Vagina (tissue), 2 donors: Measurements from ENCODE around the gene KRTAP10-3.

Experiments used
- POLR2A ChIP-seq, 2 donors: fragments of 450-650 bp; IDR thresholded peaks; one replicate each; pipeline ENCODE4 v1.6.1; 2017; ENCODE audit warnings: antibody characterized with exemption in 2 of 2, mild to moderate bottlenecking in 2 of 2, moderate library complexity in 2 of 2
- TF ChIP-seq, protein P1 (sequence below), 3 experiments: fragments of 450-650 bp in 2 of 3; fragments of 200-600 bp in 1 of 3; sonication (generic) in 1 of 3; IDR thresholded peaks; one replicate each; pipeline ENCODE4 v1.5.1; 2017 to 2019; ENCODE audit warnings: antibody characterized with exemption in 3 of 3, mild to moderate bottlenecking in 2 of 3, moderate library complexity in 2 of 3

DNA sequence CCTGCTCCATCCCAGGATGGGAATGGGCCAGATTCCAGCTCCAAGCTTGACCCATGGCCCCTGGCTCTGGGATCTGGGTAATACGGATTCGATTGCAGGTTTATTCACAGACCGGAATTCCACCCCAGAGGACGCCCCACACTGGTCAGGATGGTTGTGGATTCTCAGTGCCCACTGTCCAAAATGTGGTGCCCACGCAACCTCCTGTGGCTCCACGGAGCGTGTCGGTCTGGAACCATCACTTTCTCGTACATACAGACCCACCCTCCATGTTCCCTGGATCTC, 50.2 kb downstream of the KRTAP10-3 start:
- TF ChIP-seq, protein P1, sequence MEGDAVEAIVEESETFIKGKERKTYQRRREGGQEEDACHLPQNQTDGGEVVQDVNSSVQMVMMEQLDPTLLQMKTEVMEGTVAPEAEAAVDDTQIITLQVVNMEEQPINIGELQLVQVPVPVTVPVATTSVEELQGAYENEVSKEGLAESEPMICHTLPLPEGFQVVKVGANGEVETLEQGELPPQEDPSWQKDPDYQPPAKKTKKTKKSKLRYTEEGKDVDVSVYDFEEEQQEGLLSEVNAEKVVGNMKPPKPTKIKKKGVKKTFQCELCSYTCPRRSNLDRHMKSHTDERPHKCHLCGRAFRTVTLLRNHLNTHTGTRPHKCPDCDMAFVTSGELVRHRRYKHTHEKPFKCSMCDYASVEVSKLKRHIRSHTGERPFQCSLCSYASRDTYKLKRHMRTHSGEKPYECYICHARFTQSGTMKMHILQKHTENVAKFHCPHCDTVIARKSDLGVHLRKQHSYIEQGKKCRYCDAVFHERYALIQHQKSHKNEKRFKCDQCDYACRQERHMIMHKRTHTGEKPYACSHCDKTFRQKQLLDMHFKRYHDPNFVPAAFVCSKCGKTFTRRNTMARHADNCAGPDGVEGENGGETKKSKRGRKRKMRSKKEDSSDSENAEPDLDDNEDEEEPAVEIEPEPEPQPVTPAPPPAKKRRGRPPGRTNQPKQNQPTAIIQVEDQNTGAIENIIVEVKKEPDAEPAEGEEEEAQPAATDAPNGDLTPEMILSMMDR (IDR thresholded peaks at IDR 0.05), result no peak
- TF ChIP-seq POLR2A (IDR thresholded peaks at IDR 0.05), result no peak
